Measurements from ENCODE around the gene RPS6KA1.

DNA sequence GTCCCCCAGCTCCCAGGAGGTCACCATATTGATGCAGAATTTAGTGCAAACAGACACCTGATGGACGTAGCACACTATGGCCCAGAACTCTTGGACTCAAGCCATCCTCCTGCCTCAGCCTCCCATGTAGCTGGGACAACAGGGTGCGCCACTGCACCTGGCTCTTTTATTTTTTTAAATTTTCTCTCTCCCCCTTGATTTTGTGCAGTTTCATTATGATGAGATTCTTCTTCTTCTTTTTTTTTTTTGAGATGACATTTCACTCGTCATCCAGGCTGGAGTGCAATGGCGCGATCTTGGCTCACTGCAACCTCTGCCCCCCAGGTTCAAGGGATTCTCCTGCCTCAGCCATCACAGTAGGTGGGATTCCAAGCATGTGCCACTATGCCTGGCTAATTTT lies 63.8 kb downstream of the RPS6KA1 start:
- TF ChIP-seq, protein P1, sequence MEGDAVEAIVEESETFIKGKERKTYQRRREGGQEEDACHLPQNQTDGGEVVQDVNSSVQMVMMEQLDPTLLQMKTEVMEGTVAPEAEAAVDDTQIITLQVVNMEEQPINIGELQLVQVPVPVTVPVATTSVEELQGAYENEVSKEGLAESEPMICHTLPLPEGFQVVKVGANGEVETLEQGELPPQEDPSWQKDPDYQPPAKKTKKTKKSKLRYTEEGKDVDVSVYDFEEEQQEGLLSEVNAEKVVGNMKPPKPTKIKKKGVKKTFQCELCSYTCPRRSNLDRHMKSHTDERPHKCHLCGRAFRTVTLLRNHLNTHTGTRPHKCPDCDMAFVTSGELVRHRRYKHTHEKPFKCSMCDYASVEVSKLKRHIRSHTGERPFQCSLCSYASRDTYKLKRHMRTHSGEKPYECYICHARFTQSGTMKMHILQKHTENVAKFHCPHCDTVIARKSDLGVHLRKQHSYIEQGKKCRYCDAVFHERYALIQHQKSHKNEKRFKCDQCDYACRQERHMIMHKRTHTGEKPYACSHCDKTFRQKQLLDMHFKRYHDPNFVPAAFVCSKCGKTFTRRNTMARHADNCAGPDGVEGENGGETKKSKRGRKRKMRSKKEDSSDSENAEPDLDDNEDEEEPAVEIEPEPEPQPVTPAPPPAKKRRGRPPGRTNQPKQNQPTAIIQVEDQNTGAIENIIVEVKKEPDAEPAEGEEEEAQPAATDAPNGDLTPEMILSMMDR (IDR thresholded peaks at IDR 0.05 in 8 of 11, conservative IDR thresholded peaks at IDR 0.05 in 3 of 11) = no peak
- TF ChIP-seq POLR2AphosphoS5 (IDR thresholded peaks at IDR 0.05) = no peak
